ENCODE measurements around the gene MT1X.
A peak's percentile ranks its signal among the peaks of the same experiment; 100 is the strongest.

The MT1X gene

DNA sequence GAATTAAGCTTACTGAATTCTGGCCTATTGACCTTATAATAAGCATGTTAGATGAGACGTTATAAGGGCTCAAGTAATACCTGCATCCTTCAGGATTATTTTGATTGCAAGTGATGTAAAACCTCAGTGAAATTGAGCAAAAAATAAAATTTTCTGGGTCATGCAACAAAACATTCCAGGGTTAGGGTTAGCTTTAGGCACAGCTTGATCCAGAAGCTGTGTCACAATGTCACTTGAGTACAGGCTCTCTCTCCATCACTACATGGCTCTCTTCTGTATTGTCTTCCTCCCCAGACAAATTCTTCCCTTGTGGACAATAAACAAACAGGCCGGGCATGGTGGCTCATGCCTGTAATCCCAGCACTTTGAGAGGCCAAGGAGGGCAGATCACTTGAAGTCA lies 44.0 kb downstream of the MT1X start:
- no peak overlapping the region for H3K4me3 ChIP-seq (ENCODE audit: low read length)
- no peak overlapping the region for H3K4me2 ChIP-seq (ENCODE audit: low read length)
- H3K9me3 ChIP-seq (ENCODE audit: insufficient read depth, low read length) = no peaks in the 10 kb centered on the region
- H3K4me1 ChIP-seq (ENCODE audit: low read length) = peaks cover 7% of the 10 kb centered on the region
- H4K20me1 ChIP-seq (ENCODE audit: insufficient read depth, low read length) = no peaks in the 10 kb centered on the region
- no peak overlapping the region for H3K27ac ChIP-seq (ENCODE audit: low read length)
- H3K9ac ChIP-seq (ENCODE audit: low read length) = no peak overlapping the region
- TF ChIP-seq, protein P1, sequence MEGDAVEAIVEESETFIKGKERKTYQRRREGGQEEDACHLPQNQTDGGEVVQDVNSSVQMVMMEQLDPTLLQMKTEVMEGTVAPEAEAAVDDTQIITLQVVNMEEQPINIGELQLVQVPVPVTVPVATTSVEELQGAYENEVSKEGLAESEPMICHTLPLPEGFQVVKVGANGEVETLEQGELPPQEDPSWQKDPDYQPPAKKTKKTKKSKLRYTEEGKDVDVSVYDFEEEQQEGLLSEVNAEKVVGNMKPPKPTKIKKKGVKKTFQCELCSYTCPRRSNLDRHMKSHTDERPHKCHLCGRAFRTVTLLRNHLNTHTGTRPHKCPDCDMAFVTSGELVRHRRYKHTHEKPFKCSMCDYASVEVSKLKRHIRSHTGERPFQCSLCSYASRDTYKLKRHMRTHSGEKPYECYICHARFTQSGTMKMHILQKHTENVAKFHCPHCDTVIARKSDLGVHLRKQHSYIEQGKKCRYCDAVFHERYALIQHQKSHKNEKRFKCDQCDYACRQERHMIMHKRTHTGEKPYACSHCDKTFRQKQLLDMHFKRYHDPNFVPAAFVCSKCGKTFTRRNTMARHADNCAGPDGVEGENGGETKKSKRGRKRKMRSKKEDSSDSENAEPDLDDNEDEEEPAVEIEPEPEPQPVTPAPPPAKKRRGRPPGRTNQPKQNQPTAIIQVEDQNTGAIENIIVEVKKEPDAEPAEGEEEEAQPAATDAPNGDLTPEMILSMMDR (IDR thresholded peaks at IDR 0.05; ENCODE audit: low read depth, low read length) = no peak
- TF ChIP-seq EZH2phosphoT487 (IDR thresholded peaks at IDR 0.05; ENCODE audit: low read depth) = no peak
- peaks cover 8% of the 10 kb centered on the region; the same call in 1 of the 2 replicates for H3K27me3 ChIP-seq (ENCODE audit: low read depth, low read length)
- H2AFZ ChIP-seq (ENCODE audit: low read depth, low read length) = no peak overlapping the region
- peaks cover 13% of the 10 kb centered on the region for H3K79me2 ChIP-seq (ENCODE audit: low read length)
- H3K36me3 ChIP-seq (replicated peaks; ENCODE audit: low read depth, low read length) = no peaks in the 10 kb centered on the region

GRCh38 chr16:56726926-56727325 lies 44.7 kb downstream of the MT1X start:
- Histone ChIP-seq H2AFZ (ENCODE audit: low read depth, low read length) (no peak overlapping the region), H3K9me3 (ENCODE audit: insufficient read depth, low read length) (no peaks in the 10 kb centered on the region), H3K36me3 (replicated peaks; ENCODE audit: low read depth, low read length) (no peaks in the 10 kb centered on the region), H3K4me1 (ENCODE audit: low read length) (peaks cover 13% of the 10 kb centered on the region), H3K4me3 (ENCODE audit: low read length) (no peak overlapping the region), H3K27me3 (ENCODE audit: low read depth, low read length) (peaks cover 8% of the 10 kb centered on the region; the same call in 1 of the 2 replicates), H3K4me2 (ENCODE audit: low read length) (no peak overlapping the region), H3K27ac (ENCODE audit: low read length) (no peak overlapping the region), H3K79me2 (ENCODE audit: low read length) (peaks cover 20% of the 10 kb centered on the region), H4K20me1 (ENCODE audit: insufficient read depth, low read length) (peaks cover 4% of the 10 kb centered on the region), H3K9ac (ENCODE audit: low read length) (no peak overlapping the region)
- TF ChIP-seq, protein P1 (IDR thresholded peaks at IDR 0.05; ENCODE audit: low read depth, low read length) = no peak
- no peak for TF ChIP-seq EZH2phosphoT487 (IDR thresholded peaks at IDR 0.05; ENCODE audit: low read depth)

DNA sequence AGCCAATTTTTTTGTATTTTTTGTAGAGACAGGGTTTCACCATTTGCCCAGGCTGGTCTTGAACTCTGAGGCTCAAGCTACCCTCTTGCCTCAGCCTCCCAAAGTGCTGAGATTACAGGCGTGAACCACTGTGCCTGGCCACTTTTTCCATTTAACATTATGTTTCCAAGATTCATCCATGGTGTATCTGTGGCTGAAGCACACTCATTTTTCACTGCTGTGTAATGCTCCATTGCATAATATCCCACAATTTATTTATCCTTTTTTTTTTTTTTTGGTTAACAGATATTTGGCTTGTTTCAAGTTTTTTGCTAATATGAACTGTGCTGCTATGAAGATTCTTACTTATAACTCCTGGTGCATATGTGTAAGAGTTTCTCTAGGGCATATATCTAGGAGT lies 45.8 kb downstream of the MT1X start:
- H3K36me3 ChIP-seq (replicated peaks; ENCODE audit: low read depth, low read length) = no peaks in the 10 kb centered on the region
- no peaks in the 10 kb centered on the region for H3K9me3 ChIP-seq (ENCODE audit: insufficient read depth, low read length)
- peaks cover 24% of the 10 kb centered on the region for H3K4me1 ChIP-seq (ENCODE audit: low read length)
- no peak overlapping the region for H3K4me2 ChIP-seq (ENCODE audit: low read length)
- H3K4me3 ChIP-seq (ENCODE audit: low read length) = no peak overlapping the region
- H2AFZ ChIP-seq (ENCODE audit: low read depth, low read length) = no peak overlapping the region
- no peak overlapping the region for H3K27ac ChIP-seq (ENCODE audit: low read length)
- peaks cover 13% of the 10 kb centered on the region for H4K20me1 ChIP-seq (ENCODE audit: insufficient read depth, low read length)
- TF ChIP-seq, protein P1 (IDR thresholded peaks at IDR 0.05; ENCODE audit: low read depth, low read length) = no peak
- TF ChIP-seq EZH2phosphoT487 (IDR thresholded peaks at IDR 0.05; ENCODE audit: low read depth) = no peak
- no peak overlapping the region for H3K9ac ChIP-seq (ENCODE audit: low read length)
- H3K79me2 ChIP-seq (ENCODE audit: low read length) = peaks cover 31% of the 10 kb centered on the region
- no peaks in the 10 kb centered on the region for H3K27me3 ChIP-seq (ENCODE audit: low read depth, low read length)

- H3K9ac ChIP-seq (ENCODE audit: low read length) = peak overlapping the region; percentile 64
- peaks cover 22% of the 10 kb centered on the region for H4K20me1 ChIP-seq (ENCODE audit: insufficient read depth, low read length)
- H2AFZ ChIP-seq (ENCODE audit: low read depth, low read length) = peak overlapping the region; percentile 96
- no peak for TF ChIP-seq EZH2phosphoT487 (IDR thresholded peaks at IDR 0.05; ENCODE audit: low read depth)
- TF ChIP-seq, protein P1 (IDR thresholded peaks at IDR 0.05; ENCODE audit: low read depth, low read length) = no peak
- peak overlapping the region; percentile 80 for H3K4me2 ChIP-seq (ENCODE audit: low read length)
- peak overlapping the region; percentile 91 for H3K4me3 ChIP-seq (ENCODE audit: low read length)
- no peaks in the 10 kb centered on the region for H3K9me3 ChIP-seq (ENCODE audit: insufficient read depth, low read length)
- peaks cover 42% of the 10 kb centered on the region for H3K79me2 ChIP-seq (ENCODE audit: low read length)
- H3K36me3 ChIP-seq (replicated peaks; ENCODE audit: low read depth, low read length) = peaks cover 4% of the 10 kb centered on the region
- H3K4me1 ChIP-seq (ENCODE audit: low read length) = peaks cover 35% of the 10 kb centered on the region
- H3K27me3 ChIP-seq (ENCODE audit: low read depth, low read length) = no peaks in the 10 kb centered on the region
- no peak overlapping the region for H3K27ac ChIP-seq (ENCODE audit: low read length)
Measured at GRCh38 chr16:56728980-56729734, 46.9 kb downstream of the MT1X start.
